A549 (cell line): ENCODE measurements around the gene ST6GAL1. TPM values are rescaled to one million over a fixed set of nuclear protein-coding genes. Genes with fewer than 3 reads are reported as not detected.

Experiments used
- ATAC-seq, 2 experiments: fragments of 200-7000 bp in 1 of 2; fragments of >200 bp in 1 of 2; cut with Nextera tagmentation in 1 of 2; cut with Tn5 transposase in 1 of 2; 3 replicates each; pipeline versions ENCODE4 v1.8.0 to v1.9.1; 2018 to 2020; ENCODE audit warnings: mild to moderate bottlenecking in 1 of 2, moderate library complexity in 1 of 2
- CTCF ChIA-PET: fragments of 300-600 bp; sonication (Branson Sonifier 250); formaldehyde crosslinking; extraction: SDS; loops from one replicate; lab custom pipeline; 2021; ENCODE audit warnings: antibody characterized with exemption, inconsistent platforms; lab: Yijun Ruan, JAX
- POLR2A ChIA-PET: fragments of 350-600 bp; formaldehyde crosslinking; extraction: SDS; loops from one replicate; lab custom pipeline; 2021; ENCODE audit warnings: antibody characterized with exemption, inconsistent platforms; lab: Yijun Ruan, JAX
- DNase-seq, 2 experiments: peaks; one replicate each; pipeline versions ENCODE4 v3.0.0 to v3.0.0-alpha.2; 2011 to 2016; ENCODE audit warnings: low read depth in 1 of 2, low spot score in 1 of 2
- FAIRE-seq: peaks from 2 replicates; lab custom pipeline; 2011; peaks lifted over from hg19 to GRCh38; lab: Jason Lieb, UNC
- H3K27ac ChIP-seq, 2 experiments: fragments of >200 bp; sonication (Bioruptor Twin); formaldehyde crosslinking; 3 replicates each; pipeline ENCODE4 v1.5.1; 2016 to 2017
- H3K4me1 ChIP-seq: fragments of >200 bp; sonication (Bioruptor Twin); formaldehyde crosslinking; 3 replicates; pipeline ENCODE4 v1.6.1; 2016
- H3K4me2 ChIP-seq: fragments of >200 bp; sonication (Bioruptor Twin); formaldehyde crosslinking; 3 replicates; pipeline ENCODE4 v1.6.1; 2016
- H3K4me3 ChIP-seq: fragments of >200 bp; sonication (Bioruptor Twin); formaldehyde crosslinking; 3 replicates; pipeline ENCODE4 v1.5.1; 2016
- H3K9me3 ChIP-seq: fragments of >200 bp; sonication (Bioruptor Twin); formaldehyde crosslinking; 3 replicates; pipeline ENCODE4 v1.6.1; 2016
- BCL3 ChIP-seq: fragments of >200 bp; sonication (Bioruptor Twin); formaldehyde crosslinking; IDR thresholded peaks from 3 replicates; pipeline ENCODE4 v1.6.1; 2016
- E2F6 ChIP-seq: IDR thresholded peaks from 2 replicates; pipeline ENCODE4 v1.6.1; 2012; ENCODE audit warnings: low read depth, borderline replicate concordance
- EP300 ChIP-seq, 2 experiments: fragments of >200 bp; sonication (Bioruptor Twin); formaldehyde crosslinking; IDR thresholded peaks; 2 replicates in 1 of 2; 3 replicates in 1 of 2; pipeline ENCODE4 v1.6.1; 2016 to 2017
- ESRRA ChIP-seq: fragments of 150-350 bp; IDR thresholded peaks from 2 replicates; pipeline ENCODE4 v1.6.1; 2014; ENCODE audit warnings: mild to moderate bottlenecking, low read length, borderline replicate concordance
- FOSL2 ChIP-seq, 2 experiments: fragments of 450-650 bp in 1 of 2; fragments of >200 bp in 1 of 2; sonication (Bioruptor Twin) in 1 of 2; formaldehyde crosslinking; IDR thresholded peaks; 2 replicates each; pipeline versions ENCODE4 v1.5.0 to v1.6.1; 2016 to 2020; ENCODE audit warnings: mild to moderate bottlenecking in 1 of 2, moderate library complexity in 1 of 2
- HDAC2 ChIP-seq: fragments of 200-600 bp; sonication (generic); IDR thresholded peaks from 2 replicates; pipeline ENCODE4 v1.6.1; 2016
- HES2 ChIP-seq: fragments of >200 bp; sonication (Bioruptor Twin); formaldehyde crosslinking; IDR thresholded peaks from 2 replicates; pipeline ENCODE4 v1.6.1; 2016
- HMGXB4 ChIP-seq: fragments of 250-450 bp; sonication (Bioruptor Pico); IDR thresholded peaks from 2 replicates; pipeline ENCODE4 v1.5.0; 2021; ENCODE audit warnings: mild to moderate bottlenecking, moderate library complexity, borderline replicate concordance
- HOXA7 ChIP-seq: fragments of 250-450 bp; sonication (Bioruptor Pico); IDR thresholded peaks from 2 replicates; pipeline ENCODE4 v1.5.0; 2020; ENCODE audit warnings: mild to moderate bottlenecking, moderate library complexity
- HOXB13 ChIP-seq: fragments of 250-450 bp; sonication (Bioruptor Pico); IDR thresholded peaks from 2 replicates; pipeline ENCODE4 v1.5.0; 2020; ENCODE audit warnings: low read depth, mild to moderate bottlenecking, moderate library complexity
- HOXB5 ChIP-seq: fragments of 250-450 bp; sonication (Bioruptor Pico); IDR thresholded peaks from 2 replicates; pipeline ENCODE4 v1.5.0; 2020; ENCODE audit warnings: mild to moderate bottlenecking, moderate library complexity
- JUNB ChIP-seq: fragments of >200 bp; sonication (Bioruptor Twin); formaldehyde crosslinking; IDR thresholded peaks from 2 replicates; pipeline ENCODE4 v1.6.1; 2016
- KDM1A ChIP-seq: fragments of 200-600 bp; sonication (generic); IDR thresholded peaks from 2 replicates; pipeline ENCODE4 v1.6.1; 2016; ENCODE audit warnings: low read depth, mild to moderate bottlenecking
- MAX ChIP-seq: IDR thresholded peaks from 2 replicates; pipeline ENCODE4 v1.6.1; 2012
- POLR2AphosphoS2 ChIP-seq: conservative IDR thresholded peaks from 2 replicates; pipeline ENCODE4 v1.6.1; 2012; ENCODE audit warnings: low read length, improper control_type of control experiment, inconsistent platforms
- RAD21 ChIP-seq, 2 experiments: fragments of >200 bp in 1 of 2; sonication (Bioruptor Twin) in 1 of 2; formaldehyde crosslinking in 1 of 2; IDR thresholded peaks in 1 of 2; conservative IDR thresholded peaks in 1 of 2; 2 replicates in 1 of 2; 3 replicates in 1 of 2; pipeline ENCODE4 v1.6.1; 2012 to 2018; ENCODE audit warnings: inconsistent platforms in 1 of 2
- REST ChIP-seq: fragments of 200-600 bp; sonication (generic); IDR thresholded peaks from 2 replicates; pipeline ENCODE4 v1.6.1; 2016; ENCODE audit warnings: antibody characterized with exemption, mild to moderate bottlenecking, moderate library complexity
- RNF2 ChIP-seq: fragments of 200-600 bp; sonication (generic); IDR thresholded peaks from 2 replicates; pipeline ENCODE4 v1.6.1; 2016; ENCODE audit warnings: low read depth, mild to moderate bottlenecking, antibody characterized with exemption, moderate library complexity, borderline replicate concordance
- ZFP36 ChIP-seq: fragments of 450-650 bp; IDR thresholded peaks from 2 replicates; pipeline ENCODE4 v1.6.1; 2014; ENCODE audit warnings: borderline replicate concordance; ENCODE audit not compliant: partially characterized antibody
- ZSCAN20 ChIP-seq: fragments of 250-450 bp; sonication (Bioruptor Pico); IDR thresholded peaks from 2 replicates; pipeline ENCODE4 v1.8.0; 2022; ENCODE audit warnings: mild to moderate bottlenecking, moderate library complexity
- WGBS: methylation state at CpG from one replicate; pipeline ENCODE4 v1.1.6; 2017; ENCODE audit errors: missing lambda C conversion rate; 5-methylcytosine and 5-hydroxymethylcytosine counted together
- polyA plus RNA-seq, 4 experiments: library from polyadenylated mRNA; depleted of rRNA in 3 of 4; stranded (reverse); fragments of >200 nt; fragmentation: RNase III in 1 of 4; extraction: RNeasy Plus Mini Kit Qiagen cat#74134 plus additional on column Dnase treatment in 1 of 4; gene quantifications; 2 replicates in 3 of 4; 3 replicates in 1 of 4; pipeline ENCODE4 v1.2.3, GENCODE V29; 2011 to 2017

The ST6GAL1 gene
- polyA plus RNA-seq, 2 of the 4 experiments (the other 2 are of a cell fraction) = 3.9 to 6.5 TPM

GRCh38 chr3:187015903-187016638, 85.7 kb downstream of the ST6GAL1 start:
- no peak overlapping the region for H3K4me3 ChIP-seq
- TF ChIP-seq POLR2AphosphoS2 = no peak
- TF ChIP-seq HMGXB4 (CRISPR knock-in tag) = no peak
- TF ChIP-seq BCL3 = no peak
- no peak for TF ChIP-seq MAX
- TF ChIP-seq HDAC2 = no peak
- TF ChIP-seq HOXB13 (CRISPR knock-in tag) = no peak
- TF ChIP-seq RAD21 (conservative IDR thresholded peaks at IDR 0.05 in 1 of 2, IDR thresholded peaks at IDR 0.05 in 1 of 2) = no peak
- TF ChIP-seq E2F6 = no peak
- TF ChIP-seq HOXB5 = no peak
- TF ChIP-seq ZFP36 = no peak
- no peak for TF ChIP-seq REST
- no peak for TF ChIP-seq EP300 (IDR thresholded peaks at IDR 0.05)
- TF ChIP-seq JUNB = no peak
- TF ChIP-seq KDM1A = no peak
- TF ChIP-seq HOXA7 = no peak
- WGBS = 82% methylated on average over 14 of the region's 14 CpGs
- no peak for DNase-seq
- ChIA-PET POLR2A (no interaction called here), CTCF (no interaction called here)
- H3K9me3 ChIP-seq = no peaks in the 10 kb centered on the region
- no peak for ATAC-seq
- no peak overlapping the region for H3K4me2 ChIP-seq
- no peak overlapping the region for H3K27ac ChIP-seq
- no peak for FAIRE-seq
- no peaks in the 10 kb centered on the region for H3K4me1 ChIP-seq

GRCh38 chr3:187016639-187017345, 86.5 kb downstream of the ST6GAL1 start:
- POLR2A ChIA-PET = no interaction called here
- WGBS = 66% methylated on average over 4 of the region's 4 CpGs
- no peak for ATAC-seq

More at GRCh38 chr3:187016639-187017345, 86.5 kb downstream of the ST6GAL1 start:
- Histone ChIP-seq H3K4me3 (no peak overlapping the region), H3K4me2 (no peak overlapping the region)
- TF ChIP-seq RNF2 = no peak
- no peak for TF ChIP-seq HES2
- TF ChIP-seq ESRRA = no peak
- no peak for TF ChIP-seq JUNB
- TF ChIP-seq FOSL2 (IDR thresholded peaks at IDR 0.05) = no peak
- TF ChIP-seq FOSL2 (CRISPR knock-in tag; IDR thresholded peaks at IDR 0.05) = no peak
- no peak for TF ChIP-seq ZSCAN20 (CRISPR knock-in tag)
- TF ChIP-seq, all 56 proteins: peak for 0
- DNase-seq (peak in 1 of 2 experiments; percentile 6), FAIRE-seq (no peak)
- Histone ChIP-seq H3K27ac (no peak overlapping the region), H3K9me3 (no peaks in the 10 kb centered on the region), H3K4me1 (no peaks in the 10 kb centered on the region)
- CTCF ChIA-PET = no interaction called here
